ENCODE data around the gene HAPLN1.

HAPLN1 gene

DNA sequence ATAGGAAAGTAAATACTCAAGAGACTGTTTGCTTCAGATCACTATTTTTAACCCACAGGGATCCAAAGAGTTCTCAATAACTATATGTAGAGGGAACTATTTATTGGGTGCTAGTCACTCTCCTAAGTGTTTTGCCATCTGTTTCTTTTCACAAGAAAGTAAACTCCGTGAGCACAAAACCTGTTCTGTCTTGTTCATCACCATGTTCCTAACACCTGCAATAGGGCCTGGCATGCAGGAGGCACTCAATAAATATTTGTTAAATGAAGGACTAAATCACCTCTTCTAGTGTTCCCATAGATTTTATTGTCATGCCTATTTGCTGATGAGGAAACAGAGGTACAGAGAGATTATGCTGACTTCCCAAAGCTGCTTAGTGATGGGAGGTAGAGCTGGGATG lies 130.9 kb downstream of the HAPLN1 start:
- TF ChIP-seq CTCF (IDR thresholded peaks at IDR 0.05; ENCODE audit: insufficient read depth, low read depth, low read length, missing control alignments) = no peak
- no peak overlapping the region for H3K4me3 ChIP-seq (ENCODE audit: low read depth, low read length)
- DNase-seq (ENCODE audit: low read depth) = no peak
